CD4-positive, alpha-beta T cell (primary cell): ENCODE measurements around the gene ABCA2. TPM values are rescaled to one million over a fixed set of nuclear protein-coding genes. Genes with fewer than 3 reads are reported as not detected.

Experiments used
- ATAC-seq: fragments of 200-7000 bp; cut with Tn5 transposase; one replicate; pipeline ENCODE4 v1.10.0; 2022; ENCODE audit warnings: mild to moderate bottlenecking; ENCODE audit not compliant: poor library complexity
- CTCF ChIA-PET: fragments of 350-600 bp; sonication (Branson Sonifier 250); formaldehyde crosslinking; loops from one replicate; lab custom pipeline; 2021; ENCODE audit warnings: antibody characterized with exemption, inconsistent platforms; lab: Charles Lee
- POLR2A ChIA-PET: fragments of 350-600 bp; sonication (Branson Sonifier 250); formaldehyde crosslinking; loops from one replicate; lab custom pipeline; 2021; ENCODE audit warnings: antibody characterized with exemption, inconsistent platforms; lab: Charles Lee
- DNase-seq, 14 experiments: peaks; one replicate each; pipeline ENCODE4 v3.0.0-alpha.2; 2013 to 2020; ENCODE audit warnings: mixed read lengths in 2 of 14
- H3K27ac ChIP-seq, 2 donors: one replicate each; pipeline versions ENCODE4 v1.5.1 to v1.7.0; 2013; ENCODE audit warnings: low read length in 2 of 2, low read depth in 1 of 2, mild to moderate bottlenecking in 1 of 2
- H3K27me3 ChIP-seq, 2 experiments: 1 replicate in 1 of 2; 2 replicates in 1 of 2; pipeline versions ENCODE4 v1.6.1 to v1.7.0; 2013; ENCODE audit warnings: low read length in 2 of 2, control low read depth in 1 of 2, mild to moderate bottlenecking in 1 of 2, moderate library complexity in 1 of 2; ENCODE audit not compliant: insufficient read depth in 2 of 2, control insufficient read depth in 1 of 2
- H3K36me3 ChIP-seq: one replicate; pipeline ENCODE4 v1.6.1; 2013; ENCODE audit warnings: low read length, control low read depth; ENCODE audit not compliant: insufficient read depth
- H3K4me1 ChIP-seq: one replicate; pipeline ENCODE4 v1.6.1; 2013; ENCODE audit warnings: low read length, control low read depth; ENCODE audit not compliant: insufficient read depth
- H3K4me3 ChIP-seq: one replicate; pipeline ENCODE4 v1.5.1; 2013; ENCODE audit warnings: mild to moderate bottlenecking, low read length, moderate library complexity
- H3K9me3 ChIP-seq, 2 experiments: 1 replicate in 1 of 2; 2 replicates in 1 of 2; pipeline versions ENCODE4 v1.6.1 to v1.7.0; 2013; ENCODE audit warnings: low read length in 2 of 2, mild to moderate bottlenecking in 2 of 2, control low read depth in 1 of 2, moderate library complexity in 1 of 2; ENCODE audit not compliant: control insufficient read depth in 1 of 2, insufficient read depth in 1 of 2
- H3K27ac Mint-ChIP-seq: one replicate; pipeline ENCODE4 v1.8.0; 2020; ENCODE audit warnings: mixed read lengths
- H3K27me3 Mint-ChIP-seq: one replicate; pipeline ENCODE4 v1.8.0; 2021; ENCODE audit warnings: mixed read lengths
- H3K36me3 Mint-ChIP-seq: one replicate; pipeline ENCODE4 v1.8.0; 2021; ENCODE audit warnings: low read depth, mixed read lengths
- H3K4me1 Mint-ChIP-seq: one replicate; pipeline ENCODE4 v1.8.0; 2021; ENCODE audit warnings: low read depth, mixed read lengths
- H3K4me3 Mint-ChIP-seq: one replicate; pipeline ENCODE4 v1.8.0; 2020; ENCODE audit warnings: mild to moderate bottlenecking, mixed read lengths
- H3K9me3 Mint-ChIP-seq: one replicate; pipeline ENCODE4 v1.8.0; 2020; ENCODE audit warnings: mixed read lengths
- CTCF ChIP-seq: fragments of 200-600 bp; IDR thresholded peaks from one replicate; pipeline ENCODE4 v1.8.0; 2022; ENCODE audit warnings: antibody characterized with exemption, mild to moderate bottlenecking
- intact Hi-C, 2 experiments: fragments of 100-400 bp; cut with DNase I in 1 of 2; cut with micrococcal nuclease in 1 of 2; formaldehyde crosslinking; loops; one replicate each; pipeline versions ENCODE4 v1.15.1 to v1.9.0; 2023 to 2025; cut with DNase I, micrococcal nuclease
- total RNA-seq, 174 experiments: library from RNA in 2 of 174; stranded (reverse) in 2 of 174; gene quantifications; one replicate each; pipeline ENCODE4 v1.2.3 and lab custom pipeline; 2021 to 2026

Gene ABCA2
- total RNA-seq, 2 experiments from 2014 or later: 80.1 to 86.8 TPM

GRCh38 chr9:137069508-137070091 is 41.6 kb upstream of the ABCA2 start:
- TF ChIP-seq CTCF: no peak
- Mint-ChIP-seq H3K27me3 (peaks cover 4% of the 10 kb centered on the region), H3K9me3 (no peaks in the 10 kb centered on the region), H3K27ac (no peak overlapping the region), H3K36me3 (no peaks in the 10 kb centered on the region), H3K4me1 (peaks cover 16% of the 10 kb centered on the region), H3K4me3 (peak overlapping the region; percentile 30)
- ChIA-PET POLR2A (interaction anchor here (0.8 to 5.2 kb wide), 8 partner anchors 17 to 342 kb away, joined by 3 to 62 read pairs (median 4); partner anchors contain the start of genes MAN1B1 and TUBB4B), CTCF (interaction anchor here (0.7 to 2.8 kb wide), 5 partner anchors 23 to 167 kb away, joined by 3 to 15 read pairs (median 4); partner anchors contain the start of gene NPDC1)
- ATAC-seq (no peak), DNase-seq (peak in 1 of 14 experiments; percentile 34)
- no peak overlapping the region for H3K27ac ChIP-seq
- H3K4me1 ChIP-seq: peaks cover 28% of the 10 kb centered on the region
- H3K36me3 ChIP-seq: no peaks in the 10 kb centered on the region
- H3K9me3 ChIP-seq: no peaks in the 10 kb centered on the region
- intact Hi-C loops: loop anchor here in 1 of 2 experiments (2.0 to 10.0 kb wide), 2 partner anchors 17 to 285 kb away; partner anchors contain the start of gene MAN1B1
- no peak overlapping the region for H3K4me3 ChIP-seq
- H3K27me3 ChIP-seq: peaks cover 0 to 8% of the 10 kb centered on the region in 2 experiments

DNA sequence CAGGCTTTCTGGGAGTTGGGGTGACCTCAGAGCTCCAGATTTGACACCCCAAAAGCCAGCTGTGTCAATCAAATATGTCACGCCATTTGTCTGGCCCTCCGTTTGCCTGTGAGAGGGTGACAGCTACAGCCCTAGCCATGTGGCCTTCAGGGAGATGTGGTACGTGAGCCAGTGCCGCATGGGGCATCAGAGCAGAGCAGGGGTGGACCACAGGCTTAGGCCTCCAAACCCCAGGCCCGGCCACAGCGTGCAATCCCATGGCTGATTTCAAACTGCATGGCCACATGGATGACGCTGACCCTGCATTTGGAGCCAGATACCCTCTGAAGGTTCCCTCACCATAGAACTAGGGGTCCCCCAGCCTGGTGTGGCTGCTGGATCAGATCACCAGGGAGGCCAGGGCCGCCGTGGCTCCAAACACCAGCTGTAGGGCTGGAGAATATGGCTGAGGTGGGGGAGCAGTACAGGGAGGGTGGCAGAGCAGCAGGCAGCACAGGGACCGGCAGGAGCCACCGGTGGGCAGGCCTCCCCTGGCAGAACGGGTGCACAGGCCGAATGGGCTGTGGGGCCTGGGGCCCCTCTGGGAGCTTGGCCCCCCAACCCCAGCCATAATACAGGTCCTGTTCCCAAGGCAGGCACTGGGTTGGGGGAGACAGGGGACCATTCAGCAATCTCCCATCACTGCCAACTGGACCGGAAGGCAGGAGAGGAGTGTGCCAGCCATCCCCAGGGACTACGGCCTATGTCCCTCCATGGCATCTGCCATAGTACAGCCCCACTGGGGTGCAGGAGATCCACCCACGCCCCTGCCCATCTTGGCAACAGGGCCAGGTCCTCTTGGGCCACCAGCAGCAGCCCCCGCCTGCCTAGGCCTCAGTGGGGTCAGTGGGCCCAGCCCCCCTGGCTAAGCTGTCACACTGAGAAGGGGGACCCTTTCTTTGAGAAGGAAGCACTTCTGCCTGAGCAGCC is 40.8 kb upstream of the ABCA2 start:
- ChIA-PET POLR2A (interaction anchor here (0.9 to 5.2 kb wide), 5 partner anchors 9 to 172 kb away, joined by 3 to 62 read pairs (median 10); partner anchors contain the start of genes MAN1B1 and TUBB4B), CTCF (interaction anchor here (1.3 to 3.6 kb wide), 6 partner anchors 9 to 159 kb away, joined by 4 to 38 read pairs (median 13); partner anchors contain the start of genes ABCA2, NPDC1 and RNF224)
- Histone ChIP-seq H3K27ac (no peak overlapping the region), H3K4me3 (no peak overlapping the region), H3K36me3 (no peaks in the 10 kb centered on the region), H3K27me3 (peaks cover 0 to 8% of the 10 kb centered on the region in 2 experiments), H3K4me1 (peaks cover 35% of the 10 kb centered on the region), H3K9me3 (no peaks in the 10 kb centered on the region)
- no peak for TF ChIP-seq CTCF
- peaks cover 4% of the 10 kb centered on the region for H3K27me3 Mint-ChIP-seq
- peaks cover 16% of the 10 kb centered on the region for H3K4me1 Mint-ChIP-seq
- H3K4me3 Mint-ChIP-seq: peak overlapping the region; percentile 54
- no peak for ATAC-seq
- H3K9me3 Mint-ChIP-seq: no peaks in the 10 kb centered on the region
- no peak overlapping the region for H3K27ac Mint-ChIP-seq
- intact Hi-C loops: loop anchor here in 1 of 2 experiments (10.0 kb wide), 1 partner anchor 284 kb away; no protein-coding TSS in a partner anchor
- no peak for DNase-seq
- no peaks in the 10 kb centered on the region for H3K36me3 Mint-ChIP-seq
